SU-DHL-6 (cell line): ENCODE measurements around the gene SLC66A1.

Experiments used
- CTCF ChIP-seq: fragments of 200-600 bp; sonication (generic); IDR thresholded peaks from one replicate; pipeline ENCODE4 v1.5.1; 2017; ENCODE audit warnings: antibody characterized with exemption, mild to moderate bottlenecking, low read length, moderate library complexity; ENCODE audit not compliant: insufficient read depth, poor library complexity, severe bottlenecking
- EZH2phosphoT487 ChIP-seq: fragments of 200-600 bp; sonication (generic), shearing (Covaris generic); conservative IDR thresholded peaks from 2 replicates; pipeline ENCODE4 v1.6.1; 2018; ENCODE audit warnings: mild to moderate bottlenecking, antibody characterized with exemption, low read length, moderate library complexity, mixed read lengths

- no peak for TF ChIP-seq CTCF
- TF ChIP-seq EZH2phosphoT487, result no peak
Observed at GRCh38 chr1:19312782-19313635, 883 bp downstream of the SLC66A1 start.
